Measurements from ENCODE around the gene SYNPR.

Gene SYNPR

GRCh38 chr3:63384382-63384781 is 106.3 kb downstream of the SYNPR start:
- no peak for DNase-seq (ENCODE audit: low read depth in 2 of 2)

GRCh38 chr3:63385629-63386028 is 107.5 kb downstream of the SYNPR start:
- no peak for DNase-seq (ENCODE audit: low read depth in 2 of 2)

- no peak for DNase-seq (ENCODE audit: low read depth in 2 of 2)
These were observed 108.5 kb downstream of the SYNPR start for GRCh38 chr3:63386568-63386967.

- DNase-seq (ENCODE audit: low read depth in 2 of 2): no peak
These were observed 109.5 kb downstream of the SYNPR start for GRCh38 chr3:63387568-63387967.

- no peak for DNase-seq (ENCODE audit: low read depth in 2 of 2)
These were observed 112.7 kb downstream of the SYNPR start for GRCh38 chr3:63390710-63391230.

- no peak for DNase-seq (ENCODE audit: low read depth in 2 of 2)
These were observed 117.9 kb downstream of the SYNPR start for GRCh38 chr3:63395960-63396359.

- DNase-seq (ENCODE audit: low read depth in 2 of 2): no peak
These were observed 122.2 kb downstream of the SYNPR start for GRCh38 chr3:63400246-63400860.

- DNase-seq (ENCODE audit: low read depth in 2 of 2): no peak
These were observed 127.8 kb downstream of the SYNPR start for GRCh38 chr3:63405882-63406281.

- DNase-seq (ENCODE audit: low read depth in 2 of 2): no peak
These were observed 135.4 kb downstream of the SYNPR start for GRCh38 chr3:63413523-63413922.

- DNase-seq (ENCODE audit: low read depth in 2 of 2): no peak
These were observed 136.5 kb downstream of the SYNPR start for GRCh38 chr3:63414607-63415006.

GRCh38 chr3:63429905-63430304 is 151.8 kb downstream of the SYNPR start:
- DNase-seq (ENCODE audit: low read depth in 2 of 2): no peak

GRCh38 chr3:63430875-63431274 is 152.8 kb downstream of the SYNPR start:
- DNase-seq (ENCODE audit: low read depth in 2 of 2): no peak

- DNase-seq (ENCODE audit: low read depth in 2 of 2): no peak
These were observed 159.8 kb downstream of the SYNPR start for GRCh38 chr3:63437858-63438257.

GRCh38 chr3:63438826-63439371 is 160.8 kb downstream of the SYNPR start:
- DNase-seq (ENCODE audit: low read depth in 2 of 2): no peak

- DNase-seq (ENCODE audit: low read depth in 2 of 2): no peak
These were observed 163.2 kb downstream of the SYNPR start for GRCh38 chr3:63441262-63441661.

- DNase-seq (ENCODE audit: low read depth in 2 of 2): no peak
These were observed 164.8 kb downstream of the SYNPR start for GRCh38 chr3:63442918-63443317.

- no peak for DNase-seq (ENCODE audit: low read depth in 2 of 2)
These were observed 171.9 kb downstream of the SYNPR start for GRCh38 chr3:63450023-63450422.

GRCh38 chr3:63450634-63451363 is 172.7 kb downstream of the SYNPR start:
- no peak for DNase-seq (ENCODE audit: low read depth in 2 of 2)

- DNase-seq (ENCODE audit: low read depth in 2 of 2): no peak
These were observed 178.8 kb downstream of the SYNPR start for GRCh38 chr3:63456901-63457300.

- no peak for DNase-seq (ENCODE audit: low read depth in 2 of 2)
These were observed 180.3 kb downstream of the SYNPR start for GRCh38 chr3:63458405-63458804.

GRCh38 chr3:63462732-63463131 is 184.6 kb downstream of the SYNPR start:
- DNase-seq (ENCODE audit: low read depth in 2 of 2): no peak

GRCh38 chr3:63467392-63467791 is 189.3 kb downstream of the SYNPR start:
- no peak for DNase-seq (ENCODE audit: low read depth in 2 of 2)

GRCh38 chr3:63470745-63471144 is 192.6 kb downstream of the SYNPR start:
- no peak for DNase-seq (ENCODE audit: low read depth in 2 of 2)

Data from stimulated activated CD4-positive, alpha-beta T cell treated with anti-CD3 and anti-CD28 coated beads, Interleukin-1b, Interleukin-23, amount 100 ng/mL, for 4 hours (primary cell).